ENCODE data around the gene AP1M1.

DNA sequence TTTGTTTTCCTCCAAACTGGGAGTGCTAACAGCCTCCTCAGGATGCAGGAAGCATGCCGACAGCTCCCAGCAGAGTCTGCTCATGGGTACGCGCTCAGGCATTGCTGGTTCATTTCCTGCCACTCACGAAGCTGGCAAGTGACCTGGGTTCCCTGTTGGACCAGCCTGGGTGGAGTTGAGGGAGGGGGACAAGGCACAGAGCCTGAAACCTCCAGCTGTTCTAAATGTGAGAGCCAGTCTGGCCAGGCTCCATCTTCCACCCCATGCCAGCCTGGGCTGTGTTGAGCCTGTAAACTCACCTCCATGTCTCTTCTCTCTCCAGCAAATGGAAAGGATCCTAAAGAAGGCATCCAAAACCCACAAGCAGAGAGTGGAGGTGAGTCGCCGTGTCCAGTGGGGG lies 7.5 kb upstream of the AP1M1 start:
- TF ChIP-seq, protein P1, sequence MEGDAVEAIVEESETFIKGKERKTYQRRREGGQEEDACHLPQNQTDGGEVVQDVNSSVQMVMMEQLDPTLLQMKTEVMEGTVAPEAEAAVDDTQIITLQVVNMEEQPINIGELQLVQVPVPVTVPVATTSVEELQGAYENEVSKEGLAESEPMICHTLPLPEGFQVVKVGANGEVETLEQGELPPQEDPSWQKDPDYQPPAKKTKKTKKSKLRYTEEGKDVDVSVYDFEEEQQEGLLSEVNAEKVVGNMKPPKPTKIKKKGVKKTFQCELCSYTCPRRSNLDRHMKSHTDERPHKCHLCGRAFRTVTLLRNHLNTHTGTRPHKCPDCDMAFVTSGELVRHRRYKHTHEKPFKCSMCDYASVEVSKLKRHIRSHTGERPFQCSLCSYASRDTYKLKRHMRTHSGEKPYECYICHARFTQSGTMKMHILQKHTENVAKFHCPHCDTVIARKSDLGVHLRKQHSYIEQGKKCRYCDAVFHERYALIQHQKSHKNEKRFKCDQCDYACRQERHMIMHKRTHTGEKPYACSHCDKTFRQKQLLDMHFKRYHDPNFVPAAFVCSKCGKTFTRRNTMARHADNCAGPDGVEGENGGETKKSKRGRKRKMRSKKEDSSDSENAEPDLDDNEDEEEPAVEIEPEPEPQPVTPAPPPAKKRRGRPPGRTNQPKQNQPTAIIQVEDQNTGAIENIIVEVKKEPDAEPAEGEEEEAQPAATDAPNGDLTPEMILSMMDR (IDR thresholded peaks at IDR 0.05) = no peak
- TF ChIP-seq POLR2A (IDR thresholded peaks at IDR 0.05) (no peak), POLR2AphosphoS5 (IDR thresholded peaks at IDR 0.05) (no peak)
